Endothelial cell of umbilical vein (primary cell): ENCODE measurements around the gene CACNG5. TPM values are rescaled to one million over a fixed set of nuclear protein-coding genes. Genes with fewer than 3 reads are reported as not detected.

ENCODE experiments used
- BruUV-seq: library from RNA; stranded (reverse); fragments of 400-500 nt; replicated peaks from 2 replicates; lab custom pipeline; 2021; lab: Mats Ljungman, UMichigan
- CTCF ChIA-PET: fragments of 300-600, 350-600 bp; sonication (Branson Sonifier 250); formaldehyde crosslinking; loops from one replicate; lab custom pipeline; 2021; ENCODE audit warnings: antibody characterized with exemption, inconsistent platforms; lab: Charles Lee
- POLR2A ChIA-PET: fragments of 300-600, 350-600 bp; sonication (Branson Sonifier 250); formaldehyde crosslinking; loops from one replicate; lab custom pipeline; 2021; ENCODE audit warnings: antibody characterized with exemption, inconsistent platforms; lab: Charles Lee
- DNase-seq: peaks from one replicate; pipeline ENCODE4 v3.0.0-alpha.2; 2011; ENCODE audit warnings: low read depth, low spot score
- FAIRE-seq: peaks from 2 replicates; lab custom pipeline; 2011; peaks lifted over from hg19 to GRCh38; lab: Jason Lieb, UNC
- H2AFZ ChIP-seq: 2 replicates; pipeline ENCODE4 v1.6.0; 2012; ENCODE audit warnings: low read depth, low read length, control low read depth, inconsistent platforms
- H3K27ac ChIP-seq: 2 replicates; pipeline ENCODE4 v1.5.1; 2011; ENCODE audit warnings: low read depth, mild to moderate bottlenecking, control low read depth, low read length, moderate library complexity; ENCODE audit not compliant: insufficient read depth
- H3K27me3 ChIP-seq, 2 experiments: 2 replicates each; pipeline versions ENCODE4 v1.6.0 to v1.6.1; 2011; ENCODE audit warnings: low read length in 2 of 2, mixed read lengths in 1 of 2; ENCODE audit not compliant: control insufficient read depth in 2 of 2, insufficient read depth in 2 of 2
- H3K36me3 ChIP-seq, 2 experiments: 2 replicates in 1 of 2; 3 replicates in 1 of 2; pipeline ENCODE4 v1.5.1; 2011; ENCODE audit warnings: low read length in 2 of 2, mild to moderate bottlenecking in 1 of 2, moderate library complexity in 1 of 2; ENCODE audit not compliant: control insufficient read depth in 2 of 2, insufficient read depth in 2 of 2; ENCODE audit errors: extremely low read depth in 1 of 2
- H3K4me1 ChIP-seq: 3 replicates; pipeline ENCODE4 v1.5.1; 2011; ENCODE audit warnings: mild to moderate bottlenecking, low read length; ENCODE audit not compliant: control insufficient read depth, insufficient read depth; ENCODE audit errors: extremely low read depth
- H3K4me2 ChIP-seq: 2 replicates; pipeline ENCODE4 v1.6.1; 2011; ENCODE audit warnings: low read length, control low read depth, mixed read lengths; ENCODE audit not compliant: insufficient read depth
- H3K4me3 ChIP-seq, 3 experiments: fragments of 200-600 bp in 1 of 3; sonication (generic), shearing (Covaris generic) in 1 of 3; replicated peaks in 1 of 3; 2 replicates each; pipeline ENCODE4 v1.5.1; 2011 to 2016; ENCODE audit warnings: control low read depth in 3 of 3, low read length in 3 of 3, mild to moderate bottlenecking in 2 of 3, inconsistent platforms in 1 of 3, low read depth in 1 of 3, moderate library complexity in 1 of 3; ENCODE audit not compliant: insufficient read depth in 1 of 3
- H3K79me2 ChIP-seq: 2 replicates; pipeline ENCODE4 v1.6.0; 2012; ENCODE audit warnings: low read length, inconsistent platforms; ENCODE audit not compliant: control insufficient read depth, insufficient read depth
- H3K9ac ChIP-seq: replicated peaks from 2 replicates; pipeline ENCODE3; 2011; ENCODE audit warnings: low read length, control low read depth; ENCODE audit not compliant: insufficient read depth; ENCODE audit errors: extremely low read depth
- H3K9me1 ChIP-seq: replicated peaks from 3 replicates; pipeline ENCODE4 v1.6.0; 2011; ENCODE audit warnings: mild to moderate bottlenecking, low read length; ENCODE audit not compliant: control insufficient read depth, insufficient read depth; ENCODE audit errors: extremely low read depth
- H3K9me3 ChIP-seq: replicated peaks from 2 replicates; pipeline ENCODE4 v1.5.1; 2012; ENCODE audit warnings: low read length, inconsistent platforms; ENCODE audit not compliant: control insufficient read depth, insufficient read depth
- H4K20me1 ChIP-seq: replicated peaks from 2 replicates; pipeline ENCODE3; 2011; ENCODE audit warnings: mild to moderate bottlenecking, low read length; ENCODE audit not compliant: control insufficient read depth, insufficient read depth; ENCODE audit errors: extremely low read depth
- CTCF ChIP-seq, 2 donors: IDR thresholded peaks; 1 replicate in 1 of 2; 2 replicates in 1 of 2; pipeline ENCODE4 v1.5.1; 2011; ENCODE audit warnings: low read length in 2 of 2, mild to moderate bottlenecking in 2 of 2, moderate library complexity in 2 of 2, control low read depth in 1 of 2, inconsistent platforms in 1 of 2, low read depth in 1 of 2; ENCODE audit not compliant: insufficient read depth in 1 of 2; ENCODE audit errors: extremely low read depth in 1 of 2
- EZH2 ChIP-seq: IDR thresholded peaks from 2 replicates; pipeline ENCODE4 v1.6.1; 2012; ENCODE audit warnings: borderline replicate concordance, low read depth, mild to moderate bottlenecking, moderate library complexity, low read length, inconsistent platforms; ENCODE audit not compliant: severe bottlenecking
- FOS ChIP-seq: IDR thresholded peaks from 2 replicates; pipeline ENCODE4 v1.6.1; 2011; ENCODE audit warnings: mild to moderate bottlenecking, low read length, moderate library complexity, borderline replicate concordance; ENCODE audit not compliant: insufficient read depth
- GATA2 ChIP-seq: IDR thresholded peaks from 2 replicates; pipeline ENCODE4 v1.7.0; 2011; ENCODE audit warnings: low read depth, mild to moderate bottlenecking, moderate library complexity, mixed read lengths, low read length; ENCODE audit not compliant: insufficient read length, insufficient read depth
- JUN ChIP-seq: IDR thresholded peaks from 2 replicates; pipeline ENCODE4 v1.6.1; 2011; ENCODE audit warnings: borderline replicate concordance, low read depth; ENCODE audit not compliant: insufficient read length, insufficient read depth
- MYC ChIP-seq: IDR thresholded peaks from one replicate; pipeline ENCODE4 v1.6.1; 2011; ENCODE audit warnings: mild to moderate bottlenecking, low read depth, low read length
- POLR2A ChIP-seq: IDR thresholded peaks from 2 replicates; pipeline ENCODE4 v1.6.1; 2012; ENCODE audit warnings: low read depth, mild to moderate bottlenecking, control low read depth, low read length
- POLR2AphosphoS5 ChIP-seq: IDR thresholded peaks from 2 replicates; pipeline ENCODE4 v1.6.1; 2012; ENCODE audit warnings: low read depth, mild to moderate bottlenecking, control low read depth, low read length, moderate library complexity; ENCODE audit not compliant: insufficient read depth
- dilution Hi-C: fragments of 300-500 bp; cut with MboI; formaldehyde crosslinking; loops from one replicate; pipeline ENCODE4 v1.15.0; 2019; ENCODE audit warnings: low sequenced_read_pairs; ENCODE audit not compliant: extremely low pct_ligation_motif_present
- intact Hi-C: fragments of 100-400 bp; cut with micrococcal nuclease; formaldehyde crosslinking; loops from one replicate; pipeline ENCODE4 v1.10.0; 2022
- polyA plus RNA-seq, 4 experiments: library from polyadenylated mRNA; depleted of rRNA in 3 of 4; stranded (reverse) in 3 of 4; unstranded in 1 of 4; fragments of >200 nt; gene quantifications; 2 replicates each; pipeline versions ENCODE4 v1.2.1 to v1.2.3, GENCODE V29; 2011 to 2012; ENCODE audit warnings: missing spikeins in 1 of 4
- total RNA-seq: library from RNA; stranded (reverse); gene quantifications from 2 replicates; pipeline ENCODE4 v1.2.3, GENCODE V29; 2021
- TF ChIP-seq, protein P1 (sequence below): IDR thresholded peaks from 2 replicates; pipeline ENCODE4 v1.6.1; 2011; ENCODE audit not compliant: insufficient read depth, insufficient read length

The CACNG5 gene
- total and polyA plus RNA-seq, 2 donors (not counting 3 experiments of a cell fraction or from before 2014, with no cell fraction given): not detected

DNA sequence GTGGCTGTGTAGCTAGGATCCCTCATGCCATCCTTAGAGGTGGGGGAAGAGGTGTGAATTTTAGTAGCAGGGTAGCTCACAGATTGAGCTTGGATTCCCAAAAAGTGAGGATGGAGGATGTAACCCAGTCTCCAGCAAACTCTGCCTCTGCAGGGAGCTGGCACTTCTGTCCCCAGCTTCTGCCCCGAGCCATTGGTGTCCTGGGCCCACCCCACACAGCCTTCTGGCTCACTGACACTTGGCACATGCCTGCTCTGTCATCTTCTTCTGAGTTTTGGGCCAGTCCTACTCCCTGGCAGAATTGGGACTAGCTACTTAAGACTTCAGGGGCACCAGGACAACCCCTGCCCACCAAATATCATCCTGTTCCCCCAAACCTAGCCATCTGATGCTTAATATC is 2.3 kb downstream of the CACNG5 start:
- Histone ChIP-seq H3K4me2 (no peak overlapping the region), H3K4me3 (no peak overlapping the region), H3K4me1 (no peaks in the 10 kb centered on the region), H3K27me3 (peaks cover 11 to 13% of the 10 kb centered on the region in 2 experiments), H3K9me1 (no peaks in the 10 kb centered on the region), H3K9me3 (no peaks in the 10 kb centered on the region), H4K20me1 (no peaks in the 10 kb centered on the region), H3K9ac (no peak overlapping the region), H3K79me2 (no peaks in the 10 kb centered on the region), H3K27ac (no peak overlapping the region), H2AFZ (no peak overlapping the region), H3K36me3 (no peaks in the 10 kb centered on the region)
- intact Hi-C loops (no loop called here), dilution Hi-C loops (no loop called here)
- no peak for TF ChIP-seq FOS
- no peak for TF ChIP-seq POLR2A
- no peak for TF ChIP-seq GATA2
- TF ChIP-seq JUN: no peak
- no peak for TF ChIP-seq EZH2
- no peak for TF ChIP-seq CTCF (IDR thresholded peaks at IDR 0.05; ENCODE audit: extremely low read depth in 1 of 2, insufficient read depth in 1 of 2, low read depth in 1 of 2, low read length in 2 of 2)
- TF ChIP-seq MYC: no peak
- no peak for TF ChIP-seq POLR2AphosphoS5
- TF ChIP-seq, protein P1, sequence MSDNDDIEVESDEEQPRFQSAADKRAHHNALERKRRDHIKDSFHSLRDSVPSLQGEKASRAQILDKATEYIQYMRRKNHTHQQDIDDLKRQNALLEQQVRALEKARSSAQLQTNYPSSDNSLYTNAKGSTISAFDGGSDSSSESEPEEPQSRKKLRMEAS: no peak
- BruUV-seq: no TSS peak
- ChIA-PET CTCF (interaction anchor here (1.4 kb wide), 1 partner anchor 63 kb away, joined by 3 read pairs; no protein-coding TSS in a partner anchor), POLR2A (no interaction called here)
- DNase-seq (no peak), FAIRE-seq (no peak)
